PC-3 (cell line): Measurements from ENCODE around the gene ADD3.

Experiments
- EZH2 ChIP-seq: fragments of 300-600 bp; sonication (generic); IDR thresholded peaks from one replicate; pipeline ENCODE4 v1.6.1; 2017; ENCODE audit warnings: antibody characterized with exemption, mild to moderate bottlenecking, low read length; ENCODE audit not compliant: unreplicated experiment
- TF ChIP-seq, protein P1 (sequence below): fragments of 300-600 bp; sonication (generic); conservative IDR thresholded peaks from 2 replicates; pipeline ENCODE4 v1.5.1; 2017; ENCODE audit warnings: antibody characterized with exemption, low read depth, mild to moderate bottlenecking, low read length

- TF ChIP-seq, protein P1, sequence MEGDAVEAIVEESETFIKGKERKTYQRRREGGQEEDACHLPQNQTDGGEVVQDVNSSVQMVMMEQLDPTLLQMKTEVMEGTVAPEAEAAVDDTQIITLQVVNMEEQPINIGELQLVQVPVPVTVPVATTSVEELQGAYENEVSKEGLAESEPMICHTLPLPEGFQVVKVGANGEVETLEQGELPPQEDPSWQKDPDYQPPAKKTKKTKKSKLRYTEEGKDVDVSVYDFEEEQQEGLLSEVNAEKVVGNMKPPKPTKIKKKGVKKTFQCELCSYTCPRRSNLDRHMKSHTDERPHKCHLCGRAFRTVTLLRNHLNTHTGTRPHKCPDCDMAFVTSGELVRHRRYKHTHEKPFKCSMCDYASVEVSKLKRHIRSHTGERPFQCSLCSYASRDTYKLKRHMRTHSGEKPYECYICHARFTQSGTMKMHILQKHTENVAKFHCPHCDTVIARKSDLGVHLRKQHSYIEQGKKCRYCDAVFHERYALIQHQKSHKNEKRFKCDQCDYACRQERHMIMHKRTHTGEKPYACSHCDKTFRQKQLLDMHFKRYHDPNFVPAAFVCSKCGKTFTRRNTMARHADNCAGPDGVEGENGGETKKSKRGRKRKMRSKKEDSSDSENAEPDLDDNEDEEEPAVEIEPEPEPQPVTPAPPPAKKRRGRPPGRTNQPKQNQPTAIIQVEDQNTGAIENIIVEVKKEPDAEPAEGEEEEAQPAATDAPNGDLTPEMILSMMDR, result no peak
- no peak for TF ChIP-seq EZH2
Measured at GRCh38 chr10:110052916-110053315, 45.1 kb downstream of the ADD3 start.
